Fibroblast of lung (primary cell): ENCODE data around the gene MICALL1. TPM values are rescaled to one million over a fixed set of nuclear protein-coding genes. Genes with fewer than 3 reads are reported as not detected.

ENCODE experiments used
- DNase-seq, 2 donors: peaks; one replicate each; pipeline versions ENCODE4 v3.0.0 to v3.0.0-alpha.2; 2010; ENCODE audit warnings: low read depth in 2 of 2
- H2AFZ ChIP-seq: 2 replicates; pipeline ENCODE4 v1.5.1; 2012; ENCODE audit warnings: low read length, control low read depth, inconsistent platforms
- H3K27ac ChIP-seq: 2 replicates; pipeline ENCODE4 v1.5.1; 2011; ENCODE audit warnings: low read length, control low read depth; ENCODE audit not compliant: insufficient read depth
- H3K27me3 ChIP-seq: 2 replicates; pipeline ENCODE4 v1.5.1; 2011; ENCODE audit warnings: mild to moderate bottlenecking, low read length; ENCODE audit not compliant: control insufficient read depth, insufficient read depth
- H3K36me3 ChIP-seq: 2 replicates; pipeline ENCODE4 v1.5.1; 2011; ENCODE audit warnings: low read length; ENCODE audit not compliant: control insufficient read depth, insufficient read depth
- H3K4me1 ChIP-seq: 2 replicates; pipeline ENCODE4 v1.5.1; 2011; ENCODE audit warnings: low read length; ENCODE audit not compliant: control insufficient read depth, insufficient read depth; ENCODE audit errors: extremely low read depth
- H3K4me2 ChIP-seq: 2 replicates; pipeline ENCODE4 v1.5.1; 2011; ENCODE audit warnings: low read length, control low read depth; ENCODE audit not compliant: insufficient read depth; ENCODE audit errors: extremely low read depth
- H3K4me3 ChIP-seq, 4 experiments: fragments of 200-600 bp in 1 of 4; sonication (generic) in 1 of 4; replicated peaks in 1 of 4; 2 replicates each; pipeline ENCODE4 v1.5.1; 2011 to 2016; ENCODE audit warnings: low read length in 4 of 4, low read depth in 3 of 4, mild to moderate bottlenecking in 3 of 4, control low read depth in 2 of 4, inconsistent platforms in 1 of 4, mixed read lengths in 1 of 4; ENCODE audit not compliant: insufficient read depth in 1 of 4; ENCODE audit errors: control extremely low read depth in 1 of 4
- H3K79me2 ChIP-seq: 2 replicates; pipeline ENCODE4 v1.5.1; 2012; ENCODE audit warnings: mild to moderate bottlenecking, low read length, inconsistent platforms; ENCODE audit not compliant: control insufficient read depth, insufficient read depth
- H3K9ac ChIP-seq: 2 replicates; pipeline ENCODE4 v1.5.1; 2011; ENCODE audit warnings: mild to moderate bottlenecking, low read length, control low read depth; ENCODE audit not compliant: insufficient read depth
- H3K9me3 ChIP-seq: 2 replicates; pipeline ENCODE4 v1.5.1; 2012; ENCODE audit warnings: low read depth, low read length; ENCODE audit not compliant: control insufficient read depth, insufficient read depth
- H4K20me1 ChIP-seq: 2 replicates; pipeline ENCODE4 v1.5.1; 2011; ENCODE audit warnings: low read length; ENCODE audit not compliant: control insufficient read depth, insufficient read depth; ENCODE audit errors: extremely low read depth
- EZH2 ChIP-seq: IDR thresholded peaks from 2 replicates; pipeline ENCODE4 v1.5.1; 2012; ENCODE audit warnings: low read length, control low read depth, mild to moderate bottlenecking; ENCODE audit errors: missing control alignments
- polyA plus RNA-seq, 2 donors: library from polyadenylated mRNA; depleted of rRNA in 1 of 2; stranded (reverse) in 1 of 2; unstranded in 1 of 2; fragments of >200 nt; gene quantifications; 2 replicates each; pipeline ENCODE4 v1.2.1, GENCODE V29; 2011 to 2012; ENCODE audit warnings: missing spikeins in 1 of 2
- total RNA-seq: library from RNA; depleted of rRNA; stranded (reverse); fragments of >200 nt; gene quantifications from 2 replicates; pipeline ENCODE4 v1.2.1, GENCODE V29; 2014
- TF ChIP-seq, protein P1 (sequence below), 2 donors: IDR thresholded peaks in 1 of 2; conservative IDR thresholded peaks in 1 of 2; 1 replicate in 1 of 2; 2 replicates in 1 of 2; pipeline ENCODE4 v1.5.1; 2011 to 2012; ENCODE audit warnings: low read length in 2 of 2, control low read depth in 1 of 2, inconsistent platforms in 1 of 2, low read depth in 1 of 2, mild to moderate bottlenecking in 1 of 2

Gene MICALL1
- total and polyA plus RNA-seq, 2 donors (not counting 1 experiment from before 2014, with no cell fraction given) = 17.2 to 19.5 TPM

DNA sequence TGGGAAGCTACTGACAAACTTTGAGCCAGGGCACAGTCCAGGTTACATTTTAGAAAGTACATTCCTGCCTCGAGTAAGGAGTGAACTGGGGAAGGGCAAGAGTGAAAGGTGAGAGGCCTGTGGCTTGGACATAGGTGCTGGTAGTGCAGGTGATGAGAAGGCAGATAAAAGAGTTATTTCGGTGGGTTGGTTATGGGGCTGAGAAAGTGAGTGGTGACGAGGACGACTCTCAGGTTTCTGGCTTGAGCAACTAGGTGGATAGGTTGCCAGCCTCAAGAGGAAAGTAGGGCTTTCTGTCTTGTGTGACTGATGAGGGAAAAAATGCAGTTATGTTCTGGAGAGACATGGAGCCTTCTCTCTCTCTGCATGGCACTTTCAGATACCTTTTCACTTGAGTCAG is 51.1 kb downstream of the MICALL1 start:
- Histone ChIP-seq H3K4me2 (no peak overlapping the region), H3K9me3 (no peaks in the 10 kb centered on the region), H3K4me3 (no peak overlapping the region), H3K27me3 (no peaks in the 10 kb centered on the region), H3K79me2 (peaks cover 15% of the 10 kb centered on the region), H3K27ac (no peak overlapping the region), H4K20me1 (no peaks in the 10 kb centered on the region), H3K4me1 (peaks cover 4% of the 10 kb centered on the region), H2AFZ (no peak overlapping the region), H3K36me3 (peaks cover 13% of the 10 kb centered on the region), H3K9ac (no peak overlapping the region)
- TF ChIP-seq, protein P1, sequence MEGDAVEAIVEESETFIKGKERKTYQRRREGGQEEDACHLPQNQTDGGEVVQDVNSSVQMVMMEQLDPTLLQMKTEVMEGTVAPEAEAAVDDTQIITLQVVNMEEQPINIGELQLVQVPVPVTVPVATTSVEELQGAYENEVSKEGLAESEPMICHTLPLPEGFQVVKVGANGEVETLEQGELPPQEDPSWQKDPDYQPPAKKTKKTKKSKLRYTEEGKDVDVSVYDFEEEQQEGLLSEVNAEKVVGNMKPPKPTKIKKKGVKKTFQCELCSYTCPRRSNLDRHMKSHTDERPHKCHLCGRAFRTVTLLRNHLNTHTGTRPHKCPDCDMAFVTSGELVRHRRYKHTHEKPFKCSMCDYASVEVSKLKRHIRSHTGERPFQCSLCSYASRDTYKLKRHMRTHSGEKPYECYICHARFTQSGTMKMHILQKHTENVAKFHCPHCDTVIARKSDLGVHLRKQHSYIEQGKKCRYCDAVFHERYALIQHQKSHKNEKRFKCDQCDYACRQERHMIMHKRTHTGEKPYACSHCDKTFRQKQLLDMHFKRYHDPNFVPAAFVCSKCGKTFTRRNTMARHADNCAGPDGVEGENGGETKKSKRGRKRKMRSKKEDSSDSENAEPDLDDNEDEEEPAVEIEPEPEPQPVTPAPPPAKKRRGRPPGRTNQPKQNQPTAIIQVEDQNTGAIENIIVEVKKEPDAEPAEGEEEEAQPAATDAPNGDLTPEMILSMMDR (conservative IDR thresholded peaks at IDR 0.05 in 1 of 2, IDR thresholded peaks at IDR 0.05 in 1 of 2; ENCODE audit: low read depth in 1 of 2, low read length in 2 of 2) = no peak
- TF ChIP-seq EZH2 = no peak
- DNase-seq = no peak

DNA sequence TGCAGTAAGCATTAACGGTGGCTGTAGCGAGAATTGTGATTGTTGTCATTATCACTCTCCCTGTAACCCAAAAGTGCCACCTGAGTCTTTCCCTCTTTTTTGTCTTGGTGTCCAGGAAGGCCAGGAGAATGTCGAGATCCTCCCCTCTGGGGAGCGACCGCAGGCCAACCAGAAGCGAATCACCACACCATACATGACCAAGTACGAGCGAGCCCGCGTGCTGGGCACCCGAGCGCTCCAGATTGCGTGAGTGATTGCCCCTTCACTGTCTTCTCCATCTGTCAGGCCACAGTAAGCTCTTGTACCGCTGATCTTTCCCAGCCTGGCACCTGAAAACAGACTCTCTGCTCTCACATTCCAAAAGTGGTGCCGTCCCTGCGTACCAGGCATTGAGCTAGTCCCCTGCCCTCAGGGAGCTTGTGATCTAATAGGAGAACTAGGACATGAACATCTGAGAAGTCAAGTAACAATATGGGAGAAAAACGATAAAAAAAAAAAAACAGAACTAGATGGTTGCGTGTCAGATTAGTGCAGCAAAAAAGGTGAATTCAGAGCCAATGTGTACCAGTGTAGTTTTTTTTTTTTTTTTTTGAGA is 53.2 kb downstream of the MICALL1 start:
- no peak for DNase-seq
- H3K79me2 ChIP-seq = peaks cover 7% of the 10 kb centered on the region
- no peaks in the 10 kb centered on the region for H3K9me3 ChIP-seq
- no peak overlapping the region for H3K9ac ChIP-seq
- no peak overlapping the region for H3K4me3 ChIP-seq
- H3K27me3 ChIP-seq = no peaks in the 10 kb centered on the region
- no peak overlapping the region for H3K27ac ChIP-seq
- TF ChIP-seq, protein P1 (conservative IDR thresholded peaks at IDR 0.05 in 1 of 2, IDR thresholded peaks at IDR 0.05 in 1 of 2; ENCODE audit: low read depth in 1 of 2, low read length in 2 of 2) = no peak
- no peak for TF ChIP-seq EZH2
- H4K20me1 ChIP-seq = no peaks in the 10 kb centered on the region
- no peaks in the 10 kb centered on the region for H3K4me1 ChIP-seq
- H3K4me2 ChIP-seq = no peak overlapping the region
- H2AFZ ChIP-seq = no peak overlapping the region
- H3K36me3 ChIP-seq = peaks cover 13% of the 10 kb centered on the region

DNA sequence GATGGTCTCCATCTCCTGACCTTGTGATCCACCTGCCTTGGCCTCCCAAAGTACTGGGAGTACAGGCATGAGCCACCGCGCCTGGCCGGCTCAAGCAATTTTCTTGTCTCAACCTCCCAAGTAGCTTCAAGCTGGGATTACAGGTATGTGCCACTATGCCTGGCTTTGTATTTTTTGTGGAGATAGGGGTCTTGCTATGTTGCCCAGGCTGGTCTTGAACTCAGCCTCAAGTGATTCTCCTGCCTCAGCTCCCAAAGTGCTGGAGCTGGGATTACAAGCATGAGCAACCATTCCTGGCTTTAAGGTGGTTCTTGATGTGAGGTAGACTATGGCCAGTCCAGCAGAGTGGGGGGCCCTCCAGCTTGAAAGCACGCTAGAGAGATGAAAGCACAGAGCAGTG is 55.0 kb downstream of the MICALL1 start:
- H3K4me2 ChIP-seq = no peak overlapping the region
- no peaks in the 10 kb centered on the region for H3K9me3 ChIP-seq
- no peak overlapping the region for H3K9ac ChIP-seq
- peaks cover 2% of the 10 kb centered on the region for H3K4me1 ChIP-seq
- H4K20me1 ChIP-seq = peaks cover 1% of the 10 kb centered on the region
- no peak for DNase-seq
- H3K79me2 ChIP-seq = no peaks in the 10 kb centered on the region
- H3K27me3 ChIP-seq = no peaks in the 10 kb centered on the region
- TF ChIP-seq EZH2 = no peak
- TF ChIP-seq, protein P1 (conservative IDR thresholded peaks at IDR 0.05 in 1 of 2, IDR thresholded peaks at IDR 0.05 in 1 of 2; ENCODE audit: low read depth in 1 of 2, low read length in 2 of 2) = no peak
- H2AFZ ChIP-seq = no peak overlapping the region
- no peak overlapping the region for H3K4me3 ChIP-seq
- H3K36me3 ChIP-seq = peaks cover 13% of the 10 kb centered on the region
- no peak overlapping the region for H3K27ac ChIP-seq
